A673 (cell line): ENCODE measurements around the gene GATA2. TPM values are rescaled to one million over a fixed set of nuclear protein-coding genes. Genes with fewer than 3 reads are reported as not detected.

Experiments
- BruUV-seq: library from RNA; stranded (reverse); fragments of 400-500 nt; replicated peaks from 2 replicates; lab custom pipeline; 2021; lab: Mats Ljungman, UMichigan
- CTCF ChIA-PET: fragments of 300-600 bp; sonication (Branson Sonifier 250); formaldehyde crosslinking; loops from one replicate; lab custom pipeline; 2022; ENCODE audit warnings: antibody characterized with exemption; lab: Charles Lee
- POLR2A ChIA-PET: fragments of 300-600 bp; sonication (Branson Sonifier 250); formaldehyde crosslinking; loops from one replicate; lab custom pipeline; 2022; ENCODE audit warnings: antibody characterized with exemption; ENCODE audit not compliant: low non-redundant PET; lab: Charles Lee
- DNase-seq: peaks from one replicate; pipeline ENCODE4 v3.0.0-alpha.2; 2015; ENCODE audit warnings: low spot score
- H3K27ac ChIP-seq: fragments of 200-600 bp; sonication (generic); 2 replicates; pipeline ENCODE4 v1.5.1; 2016; ENCODE audit warnings: mixed run types, low read depth, mild to moderate bottlenecking, mixed read lengths, antibody characterized with exemption, low read length; ENCODE audit not compliant: poor library complexity, severe bottlenecking
- H3K27me3 ChIP-seq: fragments of 200-600 bp; sonication (generic); replicated peaks from 2 replicates; pipeline ENCODE4 v1.6.1; 2017; ENCODE audit warnings: mixed run types, low read depth, mild to moderate bottlenecking, mixed read lengths, antibody characterized with exemption, low read length; ENCODE audit not compliant: insufficient read depth, poor library complexity
- H3K36me3 ChIP-seq: fragments of 200-600 bp; sonication (generic); 2 replicates; pipeline ENCODE4 v1.6.1; 2016; ENCODE audit warnings: mixed run types, mild to moderate bottlenecking, mixed read lengths, antibody characterized with exemption, low read length; ENCODE audit not compliant: insufficient read depth, poor library complexity, severe bottlenecking
- H3K4me1 ChIP-seq: fragments of 200-600 bp; sonication (generic); 2 replicates; pipeline ENCODE4 v1.6.1; 2017; ENCODE audit warnings: mixed run types, mild to moderate bottlenecking, mixed read lengths, antibody characterized with exemption, low read length; ENCODE audit not compliant: insufficient read depth, poor library complexity, severe bottlenecking
- H3K4me3 ChIP-seq: fragments of 200-600 bp; sonication (generic); 2 replicates; pipeline ENCODE4 v1.5.1; 2016; ENCODE audit warnings: low read depth, mixed run types, mild to moderate bottlenecking, mixed read lengths, low read length; ENCODE audit not compliant: poor library complexity, severe bottlenecking
- H3K9me3 ChIP-seq: fragments of 200-600 bp; sonication (generic); 2 replicates; pipeline ENCODE4 v1.6.1; 2016; ENCODE audit warnings: mixed run types, low read depth, mild to moderate bottlenecking, mixed read lengths, antibody characterized with exemption, low read length; ENCODE audit not compliant: poor library complexity, severe bottlenecking
- EZH2 ChIP-seq: fragments of 200-600 bp; sonication (generic); IDR thresholded peaks from 2 replicates; pipeline ENCODE4 v1.6.1; 2017; ENCODE audit warnings: borderline replicate concordance, low read depth, mild to moderate bottlenecking, mixed read lengths, antibody characterized with exemption, low read length; ENCODE audit not compliant: poor library complexity, severe bottlenecking
- intact Hi-C: fragments of 100-400 bp; cut with micrococcal nuclease; formaldehyde crosslinking; loops from one replicate; pipeline ENCODE4 v1.10.0; 2022; ENCODE audit not compliant: unreplicated experiment
- total RNA-seq: library from RNA; stranded (reverse); gene quantifications from 2 replicates; pipeline ENCODE4 v1.2.3, GENCODE V29; 2021
- TF ChIP-seq, protein P1 (sequence below): fragments of 300-800, 200-600 bp; sonication (generic); conservative IDR thresholded peaks from 2 replicates; pipeline ENCODE4 v1.5.1; 2017; ENCODE audit warnings: low read depth, mild to moderate bottlenecking, antibody characterized with exemption, low read length, moderate library complexity, mixed read lengths

The GATA2 gene
- total RNA-seq, 1 experiment from 2014 or later, result 19.4 TPM

DNA sequence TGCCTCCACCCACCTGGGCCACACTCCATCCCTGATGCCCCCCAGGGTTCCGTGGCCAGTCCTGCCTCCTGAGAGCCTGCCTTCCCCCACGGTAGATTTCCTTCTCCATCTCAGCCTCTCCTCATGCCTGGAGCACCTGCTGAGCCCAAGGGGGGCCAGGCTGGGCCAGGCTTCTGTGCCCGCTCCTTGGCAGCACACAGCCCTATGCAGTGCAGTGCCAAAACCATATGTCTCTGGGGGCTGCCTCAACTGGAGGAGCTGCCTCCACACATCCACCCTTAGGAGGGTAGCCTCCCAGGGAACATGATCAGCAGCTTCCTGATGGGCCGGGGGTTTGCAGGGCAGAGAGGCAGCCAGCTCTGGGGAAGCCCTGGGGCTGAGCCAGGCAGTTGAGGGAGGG lies 24.6 kb upstream of the GATA2 start:
- TF ChIP-seq, protein P1, sequence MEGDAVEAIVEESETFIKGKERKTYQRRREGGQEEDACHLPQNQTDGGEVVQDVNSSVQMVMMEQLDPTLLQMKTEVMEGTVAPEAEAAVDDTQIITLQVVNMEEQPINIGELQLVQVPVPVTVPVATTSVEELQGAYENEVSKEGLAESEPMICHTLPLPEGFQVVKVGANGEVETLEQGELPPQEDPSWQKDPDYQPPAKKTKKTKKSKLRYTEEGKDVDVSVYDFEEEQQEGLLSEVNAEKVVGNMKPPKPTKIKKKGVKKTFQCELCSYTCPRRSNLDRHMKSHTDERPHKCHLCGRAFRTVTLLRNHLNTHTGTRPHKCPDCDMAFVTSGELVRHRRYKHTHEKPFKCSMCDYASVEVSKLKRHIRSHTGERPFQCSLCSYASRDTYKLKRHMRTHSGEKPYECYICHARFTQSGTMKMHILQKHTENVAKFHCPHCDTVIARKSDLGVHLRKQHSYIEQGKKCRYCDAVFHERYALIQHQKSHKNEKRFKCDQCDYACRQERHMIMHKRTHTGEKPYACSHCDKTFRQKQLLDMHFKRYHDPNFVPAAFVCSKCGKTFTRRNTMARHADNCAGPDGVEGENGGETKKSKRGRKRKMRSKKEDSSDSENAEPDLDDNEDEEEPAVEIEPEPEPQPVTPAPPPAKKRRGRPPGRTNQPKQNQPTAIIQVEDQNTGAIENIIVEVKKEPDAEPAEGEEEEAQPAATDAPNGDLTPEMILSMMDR, result no peak
- no peak for TF ChIP-seq EZH2
- H3K9me3 ChIP-seq, result peaks cover 16% of the 10 kb centered on the region
- POLR2A ChIA-PET, result no interaction called here
- DNase-seq, result no peak
- H3K4me3 ChIP-seq, result no peak overlapping the region
- H3K27me3 ChIP-seq, result no peaks in the 10 kb centered on the region
- no peaks in the 10 kb centered on the region for H3K4me1 ChIP-seq
- intact Hi-C loops, result no loop called here
- no peaks in the 10 kb centered on the region for H3K36me3 ChIP-seq
- CTCF ChIA-PET, result no interaction called here
- no TSS peak for BruUV-seq
- no peak overlapping the region for H3K27ac ChIP-seq

DNA sequence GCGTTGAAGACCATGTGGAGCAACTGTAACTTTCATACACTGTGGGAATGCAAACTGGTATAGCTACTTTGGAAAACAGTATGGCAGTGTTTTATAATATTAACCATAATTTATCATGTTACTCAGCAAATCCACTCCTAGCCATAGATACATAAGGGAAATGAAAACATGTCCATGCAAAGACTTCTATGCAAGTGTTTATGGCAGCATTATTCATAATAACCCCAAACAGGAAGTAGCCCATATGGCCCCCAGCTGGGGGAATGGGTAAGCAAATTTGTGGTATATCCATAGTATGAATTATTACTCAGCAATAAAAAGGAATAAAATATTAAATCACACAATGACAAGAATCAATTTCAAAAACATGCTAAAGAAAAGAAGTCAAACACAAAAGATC lies 23.0 kb upstream of the GATA2 start:
- no peak for TF ChIP-seq EZH2
- TF ChIP-seq, protein P1, result no peak
- BruUV-seq, result no TSS peak
- Histone ChIP-seq H3K36me3 (no peaks in the 10 kb centered on the region), H3K4me1 (no peaks in the 10 kb centered on the region), H3K27ac (no peak overlapping the region), H3K27me3 (no peaks in the 10 kb centered on the region), H3K4me3 (no peak overlapping the region), H3K9me3 (peaks cover 16% of the 10 kb centered on the region)
- POLR2A ChIA-PET, result no interaction called here
- CTCF ChIA-PET, result no interaction called here
- intact Hi-C loops, result no loop called here
- peak; percentile 17 for DNase-seq

DNA sequence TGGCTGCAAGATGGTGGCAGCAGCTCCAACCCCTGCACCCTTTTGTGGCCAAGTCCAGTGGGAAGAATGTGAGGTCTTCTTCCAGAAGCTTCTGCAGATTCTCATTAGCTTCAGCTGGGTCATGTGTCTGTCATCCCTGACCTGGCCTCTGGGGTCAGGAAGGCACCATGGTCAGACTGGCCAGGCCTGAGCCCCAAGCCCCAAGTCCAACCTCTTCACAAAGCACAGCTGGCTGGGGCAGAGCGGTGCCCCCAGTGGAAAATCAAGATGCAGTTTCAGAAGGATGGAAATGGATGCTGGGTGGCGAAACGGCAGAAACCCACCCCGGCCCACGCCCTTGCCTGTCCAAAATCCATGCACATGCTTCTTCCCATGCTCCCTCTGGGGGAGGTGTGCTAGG lies 15.9 kb upstream of the GATA2 start:
- intact Hi-C loops, result no loop called here
- Histone ChIP-seq H3K9me3 (peaks cover 3% of the 10 kb centered on the region), H3K27ac (no peak overlapping the region), H3K36me3 (no peaks in the 10 kb centered on the region), H3K4me1 (no peaks in the 10 kb centered on the region), H3K4me3 (no peak overlapping the region), H3K27me3 (no peaks in the 10 kb centered on the region)
- POLR2A ChIA-PET, result interaction anchor here (0.6 kb wide), 1 partner anchor 11 kb away, joined by 3 read pairs; no protein-coding TSS in a partner anchor
- TF ChIP-seq EZH2, result no peak
- TF ChIP-seq, protein P1, result no peak
- no TSS peak for BruUV-seq
- no peak for DNase-seq
- CTCF ChIA-PET, result no interaction called here
